Heart left ventricle (tissue), 16 donors: ENCODE data around the gene TBCD. TPM values are rescaled to one million over a fixed set of nuclear protein-coding genes. Genes with fewer than 3 reads are reported as not detected.

Experiments
- ATAC-seq, 4 donors: fragments of 200-7000 bp; cut with Tn5 transposase; one replicate each; pipeline ENCODE4 v1.9.1; 2020 to 2022; ENCODE audit warnings: moderate library complexity in 4 of 4, mild to moderate bottlenecking in 3 of 4, moderate number of reproducible peaks in 1 of 4
- DNase-seq, 5 donors: peaks; one replicate each; pipeline ENCODE4 v3.0.0-alpha.2; 2020
- H3K27ac ChIP-seq, 12 donors: fragments of 200-600 bp; sonication (generic) in 4 of 12; one replicate each; pipeline versions ENCODE4 v1.5.0 to v1.8.0; 2016 to 2022; ENCODE audit warnings: mild to moderate bottlenecking in 2 of 12
- H3K27me3 ChIP-seq, 9 donors: fragments of 200-600 bp; sonication (generic) in 2 of 9; one replicate each; pipeline versions ENCODE4 v1.5.1 to v1.8.0; 2016 to 2022; ENCODE audit warnings: mild to moderate bottlenecking in 3 of 9
- H3K36me3 ChIP-seq, 9 donors: fragments of 200-600 bp; sonication (generic) in 2 of 9; one replicate each; pipeline versions ENCODE4 v1.5.0 to v1.8.0; 2018 to 2022; ENCODE audit warnings: mild to moderate bottlenecking in 2 of 9
- H3K4me1 ChIP-seq, 12 donors: fragments of 200-600 bp; sonication (generic) in 4 of 12; one replicate each; pipeline versions ENCODE4 v1.5.0 to v1.8.0; 2016 to 2022; ENCODE audit warnings: mild to moderate bottlenecking in 3 of 12
- H3K4me3 ChIP-seq, 12 donors: fragments of 200-600 bp; sonication (generic) in 4 of 12; one replicate each; pipeline versions ENCODE4 v1.5.0 to v1.8.0; 2017 to 2022; ENCODE audit warnings: mild to moderate bottlenecking in 9 of 12, moderate library complexity in 4 of 12
- H3K9me3 ChIP-seq, 12 donors: fragments of 200-600 bp; sonication (generic) in 4 of 12; one replicate each; pipeline versions ENCODE4 v1.5.0 to v1.8.0; 2016 to 2022; ENCODE audit warnings: mild to moderate bottlenecking in 1 of 12
- CTCF ChIP-seq, 12 donors: fragments of 200-600 bp; sonication (generic) in 4 of 12; IDR thresholded peaks; one replicate each; pipeline versions ENCODE4 v1.5.0 to v1.8.0; 2018 to 2022; ENCODE audit warnings: antibody characterized with exemption in 12 of 12, mild to moderate bottlenecking in 5 of 12
- POLR2A ChIP-seq, 2 donors: fragments of 450-650 bp; IDR thresholded peaks; one replicate each; pipeline ENCODE4 v1.6.1; 2017; ENCODE audit warnings: antibody characterized with exemption in 2 of 2, mild to moderate bottlenecking in 2 of 2, moderate library complexity in 2 of 2
- WGBS, 4 donors: extraction: QIAGEN DNeasy Blood & Tissue Kit in 2 of 4; methylation state at CpG; one replicate each; pipeline versions ENCODE4 v1.1.5 to v1.1.7; 2013 to 2018; 5-methylcytosine and 5-hydroxymethylcytosine counted together
- intact Hi-C, 10 donors: fragments of 100-400 bp; cut with DNase I; formaldehyde crosslinking; loops; one replicate each; pipeline versions ENCODE4 v1.11.1 to v1.14.2; 2022
- polyA plus RNA-seq, 2 donors: library from polyadenylated mRNA; stranded (reverse); fragments of 200-250 nt; gene quantifications; one replicate each; pipeline ENCODE4 v1.2.3, GENCODE V29; 2013
- total RNA-seq, 9 donors: library from RNA; depleted of rRNA in 2 of 9; stranded (reverse); fragments of >200 nt in 2 of 9; fragmentation: NEBNext Ultra II Directional in 3 of 9; extraction: Animal tissue kit (Norgen Biotek cat#: 25700) in 3 of 9; gene quantifications; one replicate each; pipeline versions ENCODE4 v1.1.0 to v1.2.4, GENCODE V29; 2016 to 2023
- donor health status: ischemic (EF 13 %, LVEDD 7.1; RV severe dilation, severe dysfunction).
- donor health status: healthy with polysubstance abuse.
- donor health status: DM: no; HTN: yes; CAD: no.
- donor health status: DM: no; HTN: no; CAD: no.
- donor health status: ischemic (EF 25% LVEDD 6.9; RV normal size, moderate dysfunction).
- donor health status: ischemic (EF 25% LVEDD 5.7; RV mildly dilated, moderate dysfunction).
- donor health status: healthy.
- donor health status: DM: yes; HTN: yes; CAD: no.
- donor health status: ischemic (EF 35%, LVEDD 5.7; RV mildly dilated, moderate dysfunction).
- donor health status: nonischemic (EF 11% LVEDD 7.7; RV severe dilation, severe dysfunction).
- donor health status: DM: yes; HTN: yes; CAD: no.
- donor health status: PGD.
- donor health status: ischemic (EF 29% LVEDD 5.4; RV normal size, mild dysfunction).
- donor health status: nonischemic (EF 23%, LVEDD 6.1; RV moderate dilation, normal function).

Gene TBCD
- total and polyA plus RNA-seq, 11 donors: 36.9 to 98.4 (median 58.5) TPM

- TF ChIP-seq CTCF (IDR thresholded peaks at IDR 0.05) (no peak), POLR2A (IDR thresholded peaks at IDR 0.05) (no peak)
- Histone ChIP-seq H3K27me3 (no peaks in the 10 kb centered on the region), H3K27ac (peak overlapping the region in 5 of 12 donors; percentile 4 to 94 (median 18)), H3K36me3 (peaks cover 0 to 18% (median 6%) of the 10 kb centered on the region in 9 donors), H3K4me3 (no peak overlapping the region), H3K4me1 (peaks cover 0 to 38% (median 11%) of the 10 kb centered on the region in 12 donors), H3K9me3 (no peaks in the 10 kb centered on the region)
- WGBS, 4 donors: 72 to 84% (median 81%) methylated on average over 24 to 28 of the region's 28 CpGs
- intact Hi-C loops: no loop called here
- DNase-seq (no peak), ATAC-seq (no peak)
Measured at GRCh38 chr17:82858376-82859126, 106.7 kb downstream of the TBCD start.

GRCh38 chr17:82859431-82860403 lies 107.9 kb downstream of the TBCD start:
- ATAC-seq: peak; percentile 41 to 57 (median 50)
- H3K27ac ChIP-seq: peak overlapping the region in 9 of 12 donors; percentile 4 to 94 (median 34)
- H3K9me3 ChIP-seq: no peaks in the 10 kb centered on the region
- DNase-seq: peak in 1 of 5 donors; percentile 61
- no peaks in the 10 kb centered on the region for H3K27me3 ChIP-seq
- intact Hi-C loops: no loop called here
- peaks cover 0 to 50% (median 18%) of the 10 kb centered on the region in 12 donors for H3K4me1 ChIP-seq
- TF ChIP-seq POLR2A (IDR thresholded peaks at IDR 0.05) (no peak), CTCF (IDR thresholded peaks at IDR 0.05) (no peak)
- WGBS, 4 donors: 69 to 78% (median 74%) methylated on average over 20 to 23 of the region's 23 CpGs
- H3K36me3 ChIP-seq: peaks cover 0 to 7% (median 3%) of the 10 kb centered on the region in 9 donors
- peak overlapping the region in 1 of 12 donors; percentile 23 for H3K4me3 ChIP-seq

- no peaks in the 10 kb centered on the region for H3K36me3 ChIP-seq
- ATAC-seq (peak in 1 of 4 donors; percentile 12), DNase-seq (no peak)
- H3K4me3 ChIP-seq: peak overlapping the region in 1 of 12 donors; percentile 23
- WGBS, 4 donors: 85 to 96% (median 89%) methylated on average over 28 to 42 of the region's 42 CpGs
- no peaks in the 10 kb centered on the region for H3K27me3 ChIP-seq
- TF ChIP-seq POLR2A (IDR thresholded peaks at IDR 0.05) (no peak), CTCF (IDR thresholded peaks at IDR 0.05) (no peak)
- intact Hi-C loops: no loop called here
- H3K4me1 ChIP-seq: peaks cover 0 to 61% (median 21%) of the 10 kb centered on the region in 12 donors
- H3K27ac ChIP-seq: peak overlapping the region in 4 of 12 donors; percentile 12 to 94 (median 50)
- H3K9me3 ChIP-seq: no peaks in the 10 kb centered on the region
Measured at GRCh38 chr17:82860606-82861392, 108.9 kb downstream of the TBCD start.
